GM12878 (cell line): Measurements from ENCODE around the gene ITGB2. TPM values are rescaled to one million over a fixed set of nuclear protein-coding genes. Genes with fewer than 3 reads are reported as not detected.

Experiments used
- CBFB ChIP-seq: IDR thresholded peaks from 2 replicates; pipeline ENCODE4 v1.6.1; 2016; ENCODE audit warnings: antibody characterized with exemption, low read depth
- CHD2 ChIP-seq: IDR thresholded peaks from 2 replicates; pipeline ENCODE4 v1.6.1; 2011; ENCODE audit warnings: low read depth, low read length, improper control_type of control experiment, borderline replicate concordance
- CREM ChIP-seq: IDR thresholded peaks from 2 replicates; pipeline ENCODE4 v1.6.1; 2014; ENCODE audit warnings: antibody characterized with exemption, low read depth
- DPF2 ChIP-seq: fragments of 450-650 bp; IDR thresholded peaks from 2 replicates; pipeline ENCODE4 v1.6.1; 2017; ENCODE audit warnings: mild to moderate bottlenecking
- EGR1 ChIP-seq, 2 experiments: IDR thresholded peaks; 1 replicate in 1 of 2; 2 replicates in 1 of 2; pipeline ENCODE4 v1.6.1; 2011 to 2012; ENCODE audit warnings: low read depth in 2 of 2, low read length in 2 of 2, borderline replicate concordance in 1 of 2, mild to moderate bottlenecking in 1 of 2, moderate library complexity in 1 of 2
- ETV6 ChIP-seq, 2 experiments: fragments of 450-650 bp in 1 of 2; IDR thresholded peaks in 1 of 2; conservative IDR thresholded peaks in 1 of 2; 2 replicates each; pipeline ENCODE4 v1.6.1; 2014; ENCODE audit warnings: antibody characterized with exemption in 1 of 2, borderline replicate concordance in 1 of 2, low read depth in 1 of 2, mild to moderate bottlenecking in 1 of 2, moderate library complexity in 1 of 2
- HDAC6 ChIP-seq: fragments of 200-600 bp; sonication (generic); IDR thresholded peaks from one replicate; pipeline ENCODE4 v1.8.0; 2017; ENCODE audit warnings: antibody characterized with exemption; ENCODE audit not compliant: unreplicated experiment
- IKZF1 ChIP-seq: fragments of 450-650 bp; conservative IDR thresholded peaks from 2 replicates; pipeline ENCODE4 v1.6.1; 2017; ENCODE audit warnings: antibody characterized with exemption, mild to moderate bottlenecking
- IKZF2 ChIP-seq, 2 experiments: fragments of 450-650 bp; IDR thresholded peaks; 2 replicates each; pipeline ENCODE4 v1.6.1; 2017; ENCODE audit warnings: mild to moderate bottlenecking in 2 of 2, moderate library complexity in 2 of 2
- NBN ChIP-seq: fragments of 450-650 bp; IDR thresholded peaks from 2 replicates; pipeline ENCODE4 v1.6.1; 2016
- SPI1 ChIP-seq: IDR thresholded peaks from 2 replicates; pipeline ENCODE4 v1.6.1; 2011; ENCODE audit warnings: low read depth, mild to moderate bottlenecking, low read length, moderate library complexity, borderline replicate concordance; ENCODE audit not compliant: insufficient read depth
- TAF1 ChIP-seq: IDR thresholded peaks from 2 replicates; pipeline ENCODE4 v1.6.1; 2011; ENCODE audit warnings: mild to moderate bottlenecking, low read depth, low read length, borderline replicate concordance
- TBL1XR1 ChIP-seq: IDR thresholded peaks from 2 replicates; pipeline ENCODE4 v1.6.1; 2012; ENCODE audit warnings: low read depth, low read length, improper control_type of control experiment
- TCF3 ChIP-seq: IDR thresholded peaks from 2 replicates; pipeline ENCODE4 v1.6.1; 2012; ENCODE audit warnings: low read depth, mild to moderate bottlenecking, low read length, borderline replicate concordance; ENCODE audit not compliant: insufficient read depth
- ZSCAN29 ChIP-seq: fragments of 450-650 bp; IDR thresholded peaks from 2 replicates; pipeline ENCODE4 v1.6.1; 2017; ENCODE audit warnings: mild to moderate bottlenecking, moderate library complexity
- polyA plus RNA-seq, 11 experiments: library from polyadenylated mRNA; depleted of rRNA in 4 of 11; unstranded in 6 of 11; stranded (reverse) in 5 of 11; fragments of >200 nt; fragmentation: Nextera tagmentation in 4 of 11; fragmentation: Illumina TruSeq in 1 of 11; extraction: Ambion mirVana in 4 of 11; extraction: Trizol in 1 of 11; gene quantifications; 1 replicate in 1 of 11; 2 replicates in 10 of 11; pipeline versions ENCODE4 v1.2.1 to v1.2.3, GENCODE V29; 2011 to 2016; ENCODE audit warnings: inconsistent platforms in 2 of 11, missing spikeins in 2 of 11, low read depth in 1 of 11
- total RNA-seq, 4 experiments: library from RNA; depleted of rRNA in 3 of 4; stranded (reverse); fragments of >200 nt in 3 of 4; fragmentation: Illumina TruSeq in 1 of 4; extraction: Trizol in 1 of 4; gene quantifications; 2 replicates each; pipeline versions ENCODE4 v1.2.1 to v1.2.3, GENCODE V29; 2013 to 2021
- TF ChIP-seq, protein P1 (sequence below): IDR thresholded peaks from 2 replicates; pipeline ENCODE4 v1.6.1; 2012; ENCODE audit warnings: low read depth, low read length, improper control_type of control experiment
- TF ChIP-seq, protein P2 (sequence below): fragments of 450-650 bp; IDR thresholded peaks from 2 replicates; pipeline ENCODE4 v1.6.1; 2017; ENCODE audit warnings: mild to moderate bottlenecking
- TF ChIP-seq, protein P3 (sequence below): IDR thresholded peaks from 2 replicates; pipeline ENCODE4 v1.6.1; 2011; ENCODE audit warnings: borderline replicate concordance, low read depth, mild to moderate bottlenecking, moderate library complexity, low read length; ENCODE audit not compliant: insufficient read depth, poor library complexity, severe bottlenecking
- TF ChIP-seq, protein P4 (sequence below): fragments of 450-650 bp; IDR thresholded peaks from 2 replicates; pipeline ENCODE4 v1.6.1; 2018; ENCODE audit warnings: borderline replicate concordance, mild to moderate bottlenecking; ENCODE audit not compliant: partially characterized antibody

The ITGB2 gene
- total and polyA plus RNA-seq, 10 of the 15 experiments (the other 5 are each of a cell fraction or from before 2014, with no cell fraction given), result 8.0 to 172 (median 58.9) TPM

DNA sequence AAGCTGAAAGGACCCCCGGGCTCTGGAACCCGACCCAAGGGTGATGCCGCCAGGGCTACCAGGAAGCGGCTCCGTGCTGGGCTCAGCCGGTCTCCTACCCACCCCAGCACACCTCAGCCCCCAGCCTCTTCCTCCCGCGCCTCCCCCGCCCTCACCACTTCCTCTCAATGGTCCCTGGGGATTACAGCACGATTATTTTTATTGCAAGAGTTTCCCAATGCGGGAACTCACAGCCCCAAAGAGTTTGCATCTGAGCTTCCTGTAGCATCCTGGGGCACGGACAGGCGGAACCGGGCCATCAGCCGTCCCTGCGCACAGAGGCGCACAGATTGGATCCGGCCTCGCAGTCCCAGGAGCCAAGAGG lies 10.4 kb upstream of the ITGB2 start (continued):
- TF ChIP-seq, protein P1, sequence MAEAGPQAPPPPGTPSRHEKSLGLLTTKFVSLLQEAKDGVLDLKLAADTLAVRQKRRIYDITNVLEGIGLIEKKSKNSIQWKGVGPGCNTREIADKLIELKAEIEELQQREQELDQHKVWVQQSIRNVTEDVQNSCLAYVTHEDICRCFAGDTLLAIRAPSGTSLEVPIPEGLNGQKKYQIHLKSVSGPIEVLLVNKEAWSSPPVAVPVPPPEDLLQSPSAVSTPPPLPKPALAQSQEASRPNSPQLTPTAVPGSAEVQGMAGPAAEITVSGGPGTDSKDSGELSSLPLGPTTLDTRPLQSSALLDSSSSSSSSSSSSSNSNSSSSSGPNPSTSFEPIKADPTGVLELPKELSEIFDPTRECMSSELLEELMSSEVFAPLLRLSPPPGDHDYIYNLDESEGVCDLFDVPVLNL, result no peak
- TF ChIP-seq ETV6 (conservative IDR thresholded peaks at IDR 0.05 in 1 of 2, IDR thresholded peaks at IDR 0.05 in 1 of 2; ENCODE audit: borderline replicate concordance in 1 of 2, low read depth in 1 of 2), result peak in 1 of 2 experiments; percentile 77; a peak in 2 of 4 replicates
- TF ChIP-seq ZSCAN29, result no peak
- TF ChIP-seq TCF3, result 0 out of 2 replicates have a peak, but pooled peaks have one; percentile 11
- TF ChIP-seq CBFB, result peak; percentile 69
- TF ChIP-seq TBL1XR1, result 0 out of 2 replicates have a peak, but pooled peaks have one; percentile 66
- TF ChIP-seq, protein P2, sequence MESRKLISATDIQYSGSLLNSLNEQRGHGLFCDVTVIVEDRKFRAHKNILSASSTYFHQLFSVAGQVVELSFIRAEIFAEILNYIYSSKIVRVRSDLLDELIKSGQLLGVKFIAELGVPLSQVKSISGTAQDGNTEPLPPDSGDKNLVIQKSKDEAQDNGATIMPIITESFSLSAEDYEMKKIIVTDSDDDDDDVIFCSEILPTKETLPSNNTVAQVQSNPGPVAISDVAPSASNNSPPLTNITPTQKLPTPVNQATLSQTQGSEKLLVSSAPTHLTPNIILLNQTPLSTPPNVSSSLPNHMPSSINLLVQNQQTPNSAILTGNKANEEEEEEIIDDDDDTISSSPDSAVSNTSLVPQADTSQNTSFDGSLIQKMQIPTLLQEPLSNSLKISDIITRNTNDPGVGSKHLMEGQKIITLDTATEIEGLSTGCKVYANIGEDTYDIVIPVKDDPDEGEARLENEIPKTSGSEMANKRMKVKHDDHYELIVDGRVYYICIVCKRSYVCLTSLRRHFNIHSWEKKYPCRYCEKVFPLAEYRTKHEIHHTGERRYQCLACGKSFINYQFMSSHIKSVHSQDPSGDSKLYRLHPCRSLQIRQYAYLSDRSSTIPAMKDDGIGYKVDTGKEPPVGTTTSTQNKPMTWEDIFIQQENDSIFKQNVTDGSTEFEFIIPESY, result no peak
- peak; percentile 25 for TF ChIP-seq HDAC6
- TF ChIP-seq CHD2, result 0 out of 2 replicates have a peak, but pooled peaks have one; percentile 55
- no peak for TF ChIP-seq DPF2
- 0 out of 2 replicates have a peak, but pooled peaks have one; percentile 76 for TF ChIP-seq IKZF1
- peak; percentile 29; the same call in 1 of the 2 replicates for TF ChIP-seq NBN
- 0 out of 2 replicates have a peak, but pooled peaks have one; percentile 6 for TF ChIP-seq TAF1
- peak in 1 of 2 experiments; percentile 96; a peak in 2 of 3 replicates for TF ChIP-seq EGR1 (IDR thresholded peaks at IDR 0.05; ENCODE audit: borderline replicate concordance in 1 of 2, low read depth in 2 of 2, low read length in 2 of 2)
- TF ChIP-seq CREM, result no peak
- TF ChIP-seq IKZF2 (IDR thresholded peaks at IDR 0.05), result peak; percentile 14 to 62; a peak in 2 of 4 replicates
- TF ChIP-seq, protein P3, sequence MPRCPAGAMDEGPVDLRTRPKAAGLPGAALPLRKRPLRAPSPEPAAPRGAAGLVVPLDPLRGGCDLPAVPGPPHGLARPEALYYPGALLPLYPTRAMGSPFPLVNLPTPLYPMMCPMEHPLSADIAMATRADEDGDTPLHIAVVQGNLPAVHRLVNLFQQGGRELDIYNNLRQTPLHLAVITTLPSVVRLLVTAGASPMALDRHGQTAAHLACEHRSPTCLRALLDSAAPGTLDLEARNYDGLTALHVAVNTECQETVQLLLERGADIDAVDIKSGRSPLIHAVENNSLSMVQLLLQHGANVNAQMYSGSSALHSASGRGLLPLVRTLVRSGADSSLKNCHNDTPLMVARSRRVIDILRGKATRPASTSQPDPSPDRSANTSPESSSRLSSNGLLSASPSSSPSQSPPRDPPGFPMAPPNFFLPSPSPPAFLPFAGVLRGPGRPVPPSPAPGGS, result peak; percentile 45
- TF ChIP-seq, protein P4, sequence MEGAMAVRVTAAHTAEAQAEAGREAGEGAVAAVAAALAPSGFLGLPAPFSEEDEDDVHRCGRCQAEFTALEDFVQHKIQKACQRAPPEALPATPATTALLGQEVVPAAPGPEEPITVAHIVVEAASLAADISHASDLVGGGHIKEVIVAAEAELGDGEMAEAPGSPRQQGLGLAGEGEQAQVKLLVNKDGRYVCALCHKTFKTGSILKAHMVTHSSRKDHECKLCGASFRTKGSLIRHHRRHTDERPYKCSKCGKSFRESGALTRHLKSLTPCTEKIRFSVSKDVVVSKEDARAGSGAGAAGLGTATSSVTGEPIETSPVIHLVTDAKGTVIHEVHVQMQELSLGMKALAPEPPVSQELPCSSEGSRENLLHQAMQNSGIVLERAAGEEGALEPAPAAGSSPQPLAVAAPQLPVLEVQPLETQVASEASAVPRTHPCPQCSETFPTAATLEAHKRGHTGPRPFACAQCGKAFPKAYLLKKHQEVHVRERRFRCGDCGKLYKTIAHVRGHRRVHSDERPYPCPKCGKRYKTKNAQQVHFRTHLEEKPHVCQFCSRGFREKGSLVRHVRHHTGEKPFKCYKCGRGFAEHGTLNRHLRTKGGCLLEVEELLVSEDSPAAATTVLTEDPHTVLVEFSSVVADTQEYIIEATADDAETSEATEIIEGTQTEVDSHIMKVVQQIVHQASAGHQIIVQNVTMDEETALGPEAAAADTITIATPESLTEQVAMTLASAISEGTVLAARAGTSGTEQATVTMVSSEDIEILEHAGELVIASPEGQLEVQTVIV, result no peak
- peak; percentile 58; the same call in 1 of the 2 replicates for TF ChIP-seq SPI1
- TF ChIP-seq, all 136 proteins: peak for 18
